Eye (tissue), 1 donor: ENCODE measurements around the gene SAFB.

Experiments used
- DNase-seq: peaks from one replicate; pipeline ENCODE4 v3.0.0-alpha.2; 2015

The SAFB gene

DNA sequence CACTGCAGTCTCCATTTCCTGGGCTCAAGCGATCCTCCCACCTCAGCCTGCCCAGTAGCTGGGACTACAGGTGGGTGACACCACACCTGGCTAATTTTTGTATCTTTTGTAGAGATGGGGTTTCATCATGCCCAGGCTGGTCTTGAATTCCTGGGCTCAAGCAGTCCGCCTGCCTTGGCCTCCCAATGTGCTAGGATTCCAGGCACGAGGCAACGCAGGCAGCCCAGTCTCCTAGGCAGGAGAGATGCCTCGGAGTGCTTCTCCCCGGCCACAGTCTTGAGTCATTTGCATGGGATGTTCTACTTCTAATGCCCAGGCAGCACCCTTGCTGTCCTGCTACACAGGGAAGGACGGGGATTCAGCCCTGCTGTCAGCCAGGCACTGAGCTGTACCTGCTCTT lies 48.7 kb downstream of the SAFB start:
- no peak for DNase-seq

DNA sequence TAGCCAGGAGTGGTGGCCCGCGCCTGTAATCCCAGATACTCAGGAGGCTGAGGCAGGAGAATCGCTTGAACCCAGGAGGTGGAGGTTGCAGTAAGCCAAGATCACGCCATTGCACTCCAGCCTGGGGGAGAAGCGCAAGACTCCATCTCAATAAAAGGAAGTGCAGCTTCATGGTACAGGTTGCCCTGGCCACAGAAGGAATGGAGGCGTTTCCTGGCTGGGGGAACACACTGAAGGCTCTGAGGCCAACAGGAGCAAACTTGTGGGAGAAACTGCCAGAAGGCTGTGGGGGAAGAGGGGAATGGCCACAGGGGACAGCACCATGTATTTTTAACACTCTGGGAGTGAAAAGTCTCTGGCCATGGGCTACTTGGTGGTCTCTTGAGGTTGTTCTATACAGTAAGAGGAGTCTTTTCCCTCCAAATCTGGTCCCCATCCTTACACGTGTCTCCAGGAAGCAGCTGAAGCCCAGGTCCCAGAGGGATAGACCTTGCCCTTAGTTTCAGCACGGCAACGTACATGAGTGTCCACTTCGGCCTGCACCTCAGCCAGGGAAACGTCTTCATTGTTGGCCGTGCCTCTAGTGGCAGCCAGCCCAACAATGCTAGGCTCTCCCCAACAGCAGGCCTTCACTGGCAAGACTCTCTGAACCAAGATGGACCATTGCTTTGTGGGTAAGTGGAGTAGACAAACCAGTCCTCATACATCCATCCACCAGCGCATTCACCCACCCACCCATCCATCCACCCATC lies 50.0 kb downstream of the SAFB start:
- no peak for DNase-seq

DNA sequence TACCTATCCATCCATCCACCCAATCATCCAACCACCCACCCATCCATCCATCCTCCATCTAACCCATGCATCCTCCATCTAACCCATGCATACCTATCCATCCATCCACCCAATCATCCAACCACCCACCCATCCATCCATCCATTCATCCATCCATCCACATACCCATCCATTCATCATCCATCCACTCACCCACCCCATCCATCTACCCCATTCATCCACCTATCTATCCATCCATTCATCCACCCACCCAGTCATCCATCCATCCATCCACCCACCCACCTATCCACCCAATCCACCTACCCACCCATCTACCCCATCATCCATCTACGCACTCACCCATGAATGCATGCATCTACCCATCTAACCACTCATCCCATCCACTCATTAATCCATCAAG lies 50.9 kb downstream of the SAFB start:
- no peak for DNase-seq

DNA sequence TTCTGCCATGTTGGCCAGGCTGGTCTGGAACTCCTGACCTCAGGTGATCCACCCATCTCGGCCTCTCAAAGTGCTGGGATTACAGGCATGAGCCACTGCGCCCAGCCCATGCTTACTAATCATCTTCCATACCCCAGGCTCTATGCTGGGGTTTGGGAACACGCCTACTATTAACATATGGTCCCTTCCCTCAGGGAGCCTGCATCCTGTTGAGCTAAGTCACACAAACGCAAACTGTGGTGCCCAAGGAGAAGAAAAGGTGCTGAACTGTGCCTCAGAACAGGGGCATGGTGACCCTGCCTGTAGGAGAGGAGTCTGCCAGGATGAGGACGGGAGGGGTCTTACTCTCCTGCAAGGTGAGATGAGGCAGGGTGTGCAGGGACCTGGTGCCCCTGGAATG lies 51.8 kb downstream of the SAFB start:
- no peak for DNase-seq

DNA sequence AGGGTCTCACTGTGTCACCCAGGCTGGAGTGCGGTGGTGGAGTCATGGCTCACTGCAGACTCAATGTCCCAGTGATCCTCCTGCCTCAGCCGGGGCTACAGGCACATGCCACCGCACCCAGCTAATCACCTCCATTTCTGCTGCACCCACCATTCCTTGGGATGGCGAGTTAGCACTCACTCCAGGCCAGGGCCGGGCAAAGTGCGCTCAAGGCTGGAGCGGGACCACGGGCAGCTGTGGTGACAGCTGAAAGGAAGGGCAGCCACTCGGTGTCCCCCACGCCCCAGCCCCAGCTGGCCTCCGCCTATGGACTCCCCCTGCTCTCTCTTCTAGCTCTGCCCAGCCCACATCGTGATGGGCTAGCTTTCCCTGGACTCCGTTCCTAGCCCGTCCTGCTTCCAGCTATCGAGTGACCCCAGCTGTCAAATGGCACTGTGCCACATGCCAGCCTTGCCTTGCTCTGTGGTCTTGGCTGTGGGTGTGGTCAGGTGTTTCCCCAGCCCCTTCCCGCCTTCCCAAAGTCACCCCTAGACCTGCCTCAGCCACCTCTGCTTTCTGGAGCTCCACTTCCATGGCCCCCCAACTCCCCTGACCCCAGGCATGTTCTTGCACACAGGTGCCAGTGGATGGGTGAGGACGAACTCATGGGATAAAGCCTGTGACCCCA lies 53.4 kb downstream of the SAFB start:
- DNase-seq = no peak

DNA sequence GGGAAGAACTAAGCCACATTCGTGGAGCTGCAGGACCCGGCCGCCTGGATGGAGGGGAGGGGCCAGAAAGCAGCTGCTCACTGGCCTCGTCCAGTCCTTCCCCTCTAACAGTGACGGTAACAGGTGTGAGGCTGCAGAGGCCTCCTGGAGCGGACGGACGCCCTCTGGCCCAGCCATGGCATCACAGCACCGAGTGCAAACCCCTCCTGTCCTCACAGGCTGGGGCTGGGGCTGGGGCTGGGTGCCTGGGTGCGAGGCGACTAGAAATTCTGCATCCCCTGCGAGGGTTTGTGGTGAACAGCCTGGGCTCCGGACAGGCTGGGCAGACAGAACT lies 53.9 kb downstream of the SAFB start:
- no peak for DNase-seq

DNA sequence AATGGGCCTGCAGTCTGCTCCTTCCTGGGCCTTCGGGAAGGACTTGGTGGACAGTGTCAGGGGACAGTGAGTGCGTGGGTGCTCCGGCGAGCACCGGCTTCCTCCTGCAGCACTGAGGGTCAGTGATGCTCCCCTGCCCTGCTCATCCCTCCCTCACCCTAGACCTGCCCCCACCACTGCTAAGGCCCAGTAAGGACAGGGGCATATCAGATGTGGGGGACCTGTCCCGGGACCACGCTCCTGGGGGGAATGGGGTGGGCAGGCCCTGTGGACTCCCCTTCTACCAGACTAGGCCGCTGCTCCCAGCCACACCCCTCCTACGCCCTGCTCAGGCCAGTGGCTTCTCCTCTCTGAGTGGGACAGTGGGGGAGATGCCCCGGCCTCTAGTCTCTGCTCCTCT lies 54.3 kb downstream of the SAFB start:
- no peak for DNase-seq

DNA sequence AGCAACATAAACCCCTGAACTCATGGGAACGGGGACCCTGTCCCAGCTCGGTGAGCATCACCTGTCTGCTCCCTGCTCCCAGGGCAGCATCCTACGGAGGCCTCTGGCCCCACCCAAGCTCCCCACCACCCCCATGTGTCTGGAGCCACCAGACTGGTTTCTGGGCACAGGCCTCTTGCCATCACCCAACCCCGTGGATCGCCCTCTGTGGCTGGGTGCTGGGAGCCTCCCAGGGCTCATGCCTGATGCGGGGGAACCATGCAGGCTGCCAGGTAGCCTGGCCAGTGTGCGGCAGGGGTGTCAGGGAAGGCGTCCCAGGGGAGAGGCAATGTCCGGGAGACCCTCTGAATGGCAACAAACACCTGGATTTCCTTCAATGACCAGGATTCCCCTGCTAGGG lies 54.7 kb downstream of the SAFB start:
- no peak for DNase-seq

DNA sequence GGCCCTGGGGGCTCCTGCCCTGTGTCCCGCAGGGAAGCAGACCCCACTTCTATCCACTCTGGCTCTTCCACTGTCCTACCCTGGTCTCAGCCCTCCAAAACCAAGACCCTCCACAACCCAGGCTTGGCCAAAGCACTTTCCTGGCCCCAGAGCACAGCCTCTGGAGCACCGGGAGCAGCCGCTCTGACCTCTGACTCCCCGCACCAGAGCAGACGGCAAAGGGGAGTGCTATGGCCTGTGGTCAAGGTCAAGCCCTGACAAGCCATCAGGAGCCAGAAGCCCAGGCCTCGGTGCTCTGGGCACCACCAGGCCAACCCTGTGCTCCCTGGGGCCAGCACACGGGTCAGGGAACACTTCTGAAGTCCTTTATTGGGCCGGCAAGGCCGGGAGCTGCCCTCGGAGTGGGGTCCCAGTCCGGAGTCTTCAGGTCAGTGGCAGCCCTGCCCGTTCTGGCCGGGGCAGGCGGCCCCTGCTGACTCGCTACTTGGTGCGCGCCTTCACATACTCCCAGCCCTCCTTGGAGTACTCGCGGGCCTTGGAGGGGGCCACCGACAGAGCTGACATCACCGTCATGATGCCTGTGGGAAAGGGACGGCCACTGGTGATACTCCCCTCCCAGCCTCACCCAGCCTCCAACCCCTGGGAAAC lies 55.3 kb downstream of the SAFB start:
- no peak for DNase-seq

DNA sequence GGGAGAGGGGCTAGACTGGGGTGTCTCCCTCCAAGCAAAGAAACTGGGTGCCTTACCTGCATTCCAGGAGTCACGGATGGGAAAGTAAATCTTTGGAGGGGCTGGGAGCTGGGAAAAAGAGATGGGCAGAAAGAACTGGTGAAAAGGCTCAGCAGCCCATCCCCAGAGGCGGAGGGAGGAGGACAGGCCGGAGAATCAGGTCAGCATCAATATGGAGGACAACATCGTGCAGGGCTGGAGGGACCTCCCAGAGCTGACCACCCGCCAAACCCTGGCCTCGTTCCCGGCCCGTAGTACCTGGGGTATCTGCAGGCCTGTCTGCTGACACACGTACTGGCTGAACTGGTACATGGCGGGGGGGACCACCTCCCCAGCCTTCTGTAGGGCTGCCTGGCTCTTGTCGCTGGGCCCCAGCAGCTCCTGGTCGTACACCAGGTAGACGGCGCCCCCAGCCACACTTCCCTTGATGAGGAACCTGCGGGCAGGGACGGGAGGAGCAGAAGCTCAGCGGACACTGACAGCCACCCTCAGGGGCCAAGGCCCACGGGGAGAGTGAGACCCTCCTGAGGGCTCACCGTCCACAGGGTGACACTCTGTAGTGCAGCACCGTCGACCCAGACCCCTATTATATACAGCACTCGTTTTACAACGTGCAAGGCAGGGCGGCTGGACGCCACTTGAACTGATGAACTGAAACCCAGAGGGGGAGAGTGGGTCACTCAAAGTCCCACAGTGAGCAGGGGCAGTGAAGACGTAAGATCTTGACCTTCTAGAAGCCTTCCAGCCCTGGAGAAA lies 56.6 kb downstream of the SAFB start:
- DNase-seq = no peak

DNA sequence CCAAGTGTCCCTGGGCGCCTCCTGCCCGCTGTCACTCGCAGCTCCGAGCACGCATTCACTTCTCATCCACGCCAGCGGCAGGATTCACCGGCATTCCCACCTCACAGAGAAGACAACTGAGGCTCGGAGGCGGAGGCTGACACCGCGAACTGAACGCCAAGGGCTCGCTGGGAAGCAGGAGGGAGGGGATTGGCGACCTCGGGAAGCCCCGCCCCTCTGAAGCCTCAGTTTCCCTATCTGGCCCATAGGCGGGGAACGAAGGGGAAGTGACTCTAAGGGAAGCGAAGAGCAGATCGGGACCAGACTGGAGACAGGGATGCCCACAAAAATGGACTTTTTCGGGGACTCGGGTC lies 57.2 kb downstream of the SAFB start:
- no peak for DNase-seq

DNA sequence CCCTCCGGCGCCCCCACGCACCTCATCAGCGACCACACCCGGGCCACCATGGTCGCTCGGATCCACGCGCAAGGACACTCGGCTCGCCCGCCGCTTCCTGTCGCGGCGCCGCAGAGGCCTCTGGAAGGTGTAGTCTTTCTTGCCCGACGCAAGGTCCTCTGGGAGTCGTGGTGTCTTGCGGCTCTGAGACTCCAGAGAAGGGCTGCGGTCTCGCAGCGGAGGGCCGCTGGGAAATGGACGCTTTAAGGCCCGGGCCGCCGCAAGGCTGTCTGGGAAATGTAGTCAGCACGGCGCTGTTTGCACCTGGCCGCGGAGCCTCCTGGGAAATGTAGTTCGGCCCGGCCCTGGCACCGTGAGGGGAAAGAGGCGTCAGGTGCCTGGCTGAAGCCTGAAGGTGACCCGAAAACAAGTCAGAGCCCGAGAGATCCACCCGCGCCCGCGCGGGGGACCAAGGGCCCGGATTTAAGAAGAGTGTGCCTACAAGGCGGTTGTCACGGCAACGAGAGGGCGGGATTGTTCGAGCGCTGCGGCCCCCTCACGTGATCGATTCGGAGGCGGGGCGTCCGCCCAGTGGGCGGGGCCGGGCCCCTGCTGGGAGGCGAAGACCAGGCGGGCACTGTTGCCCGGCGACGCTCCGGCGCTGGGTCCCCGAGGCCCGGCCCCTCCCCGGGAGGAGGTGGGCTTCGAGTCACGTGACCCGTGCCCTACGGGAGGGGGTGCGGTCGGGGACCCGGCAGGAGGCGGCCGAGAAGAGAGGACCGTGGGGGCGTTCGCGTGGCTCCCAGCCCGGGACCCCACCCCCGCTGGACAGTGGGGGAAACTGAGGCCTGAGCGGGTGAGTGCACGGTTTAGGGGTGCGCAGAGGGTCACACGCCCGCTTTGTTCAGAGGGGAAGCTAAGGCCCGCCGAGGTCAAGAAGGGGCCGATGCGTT lies 57.8 kb downstream of the SAFB start, which contains the start of the genes HSD11B1L and MICOS13:
Gene HSD11B1L (plus strand): TSS at position 591 of the 932 bp plus-strand sequence. CDS start 3,806 bp downstream, outside the sequence.
Gene MICOS13 (minus strand): TSS at position 80 of the 932 bp plus-strand sequence. CDS start 30 bp downstream, at position 50.
- DNase-seq = peak; percentile 100

DNA sequence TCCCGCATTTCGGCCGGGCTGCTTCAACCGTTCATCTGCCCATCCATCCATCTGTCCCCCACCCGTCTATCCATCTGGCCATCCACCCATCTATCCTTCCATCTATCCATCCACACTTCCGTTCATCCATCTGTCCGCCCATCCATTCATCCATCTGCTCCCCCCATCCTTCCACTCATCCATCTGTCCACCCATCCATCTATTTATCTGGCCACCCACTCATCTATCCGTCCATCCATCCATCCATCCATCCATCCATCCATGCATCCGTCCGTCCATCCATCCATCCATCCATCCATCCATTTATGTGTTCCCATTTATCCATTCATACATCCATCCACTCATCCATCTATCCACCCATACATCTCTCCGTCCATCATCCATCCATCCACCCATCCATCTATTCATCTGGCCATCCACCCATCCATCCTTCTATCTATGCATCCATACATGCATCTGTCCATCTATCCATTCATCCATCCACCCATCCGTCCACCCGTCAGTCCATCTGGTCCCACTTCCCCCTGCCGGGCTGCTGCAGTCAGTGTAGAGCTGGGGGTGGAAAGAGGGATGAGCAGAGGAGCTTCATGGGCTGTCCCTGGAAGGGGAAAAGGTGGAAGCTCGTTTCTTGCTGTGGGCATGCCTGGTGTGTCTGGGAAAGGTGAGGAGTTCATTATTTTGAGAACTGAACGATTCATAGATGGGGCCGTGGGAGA lies 58.7 kb downstream of the SAFB start:
- DNase-seq = no peak

DNA sequence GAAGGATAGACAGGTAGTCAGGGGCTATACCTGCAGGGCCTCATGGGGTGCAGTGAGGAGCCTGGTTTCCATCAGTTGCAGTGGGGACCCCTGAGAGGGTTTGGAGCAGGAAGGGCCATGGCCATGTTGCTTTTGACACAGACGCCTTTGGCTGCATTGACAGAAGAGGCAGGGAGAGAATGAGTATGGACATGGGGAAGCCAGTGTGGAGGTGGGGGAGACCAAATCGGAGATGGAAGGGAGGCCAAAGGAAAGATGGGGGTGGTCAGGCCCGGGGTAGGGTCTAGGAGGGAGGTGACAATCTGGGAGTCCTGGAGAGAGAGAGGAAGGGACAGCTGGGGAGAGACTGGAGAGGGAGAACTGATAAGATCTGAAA lies 59.2 kb downstream of the SAFB start:
- no peak for DNase-seq

DNA sequence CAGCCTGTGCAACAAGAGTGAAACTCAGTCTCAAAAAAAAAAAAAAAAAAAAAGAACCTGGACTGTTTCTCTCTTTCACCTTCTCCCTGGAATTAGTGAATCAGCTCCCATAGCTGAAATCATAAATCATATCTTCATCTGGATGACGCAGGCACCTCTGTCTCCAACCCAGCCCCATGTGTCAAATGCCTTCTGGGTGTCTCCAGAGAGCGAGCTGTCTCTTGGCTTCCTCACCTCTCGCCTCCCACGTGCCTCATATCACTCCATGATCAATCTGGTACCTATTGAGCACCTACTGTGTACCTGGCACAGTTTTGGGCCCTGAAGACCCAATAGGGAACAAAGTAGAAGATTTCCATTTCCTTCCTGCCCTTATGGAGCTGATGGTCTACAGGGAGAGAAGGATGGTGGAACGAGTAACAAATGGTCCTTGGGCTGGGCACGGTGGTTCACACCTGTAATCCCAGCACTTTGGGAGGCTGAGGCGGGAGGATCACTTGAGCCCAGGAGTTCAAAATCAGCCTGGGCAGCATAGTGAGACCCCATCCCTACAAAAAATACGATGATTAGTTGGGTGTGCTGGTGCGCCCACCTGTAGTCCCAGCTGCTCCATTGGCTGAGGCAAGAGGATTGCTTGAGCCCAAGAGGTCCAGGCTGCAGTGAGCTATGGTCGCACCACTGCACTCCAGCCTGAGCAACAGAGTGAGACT lies 60.4 kb downstream of the SAFB start:
- no peak for DNase-seq

DNA sequence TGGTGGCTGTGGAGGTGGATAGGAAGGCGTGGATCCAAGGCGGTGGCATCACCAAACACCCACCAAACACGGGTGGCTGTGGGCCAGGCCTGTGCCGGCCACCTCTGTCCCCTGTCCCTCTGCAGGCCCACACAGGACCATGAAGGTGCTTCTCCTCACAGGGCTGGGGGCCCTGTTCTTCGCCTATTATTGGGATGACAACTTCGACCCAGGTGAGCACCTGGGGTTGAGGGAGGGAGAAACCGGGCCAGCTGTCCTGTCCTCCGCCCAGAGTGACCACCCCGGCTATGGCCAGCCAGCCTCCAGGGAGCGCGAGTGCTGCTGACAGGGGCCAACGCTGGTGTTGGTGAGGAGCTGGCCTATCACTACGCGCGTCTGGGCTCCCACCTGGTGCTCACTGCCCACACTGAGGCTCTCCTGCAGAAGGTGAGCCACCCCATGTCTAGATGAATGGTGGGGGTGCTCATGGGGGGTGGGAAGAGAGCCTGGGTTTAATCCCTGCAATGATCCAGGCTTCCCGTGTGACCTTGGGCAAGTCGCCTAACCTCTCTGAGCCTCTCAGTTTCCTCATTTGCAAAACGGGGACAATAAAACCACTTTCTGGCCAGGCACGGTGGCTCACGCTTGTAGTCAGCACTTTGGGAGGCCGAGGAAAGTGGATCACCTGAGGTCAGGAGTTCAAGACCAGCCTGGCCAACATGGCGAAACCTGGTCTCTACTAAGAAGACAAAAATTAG lies 62.0 kb downstream of the SAFB start:
- DNase-seq = no peak

DNA sequence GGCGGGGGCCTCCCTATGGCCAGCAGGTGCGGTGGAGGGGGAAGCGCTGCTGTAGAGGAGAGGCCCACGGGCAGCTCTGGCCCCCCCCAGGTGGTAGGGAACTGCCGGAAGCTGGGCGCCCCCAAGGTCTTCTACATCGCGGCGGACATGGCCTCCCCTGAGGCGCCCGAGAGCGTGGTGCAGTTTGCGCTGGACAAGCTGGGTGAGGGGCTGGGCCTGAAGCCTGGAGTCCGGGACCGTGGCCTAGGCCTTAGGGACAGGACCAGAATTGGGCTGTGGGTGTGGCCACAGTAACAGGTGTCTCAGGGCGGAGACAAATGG lies 63.4 kb downstream of the SAFB start:
- DNase-seq = no peak

DNA sequence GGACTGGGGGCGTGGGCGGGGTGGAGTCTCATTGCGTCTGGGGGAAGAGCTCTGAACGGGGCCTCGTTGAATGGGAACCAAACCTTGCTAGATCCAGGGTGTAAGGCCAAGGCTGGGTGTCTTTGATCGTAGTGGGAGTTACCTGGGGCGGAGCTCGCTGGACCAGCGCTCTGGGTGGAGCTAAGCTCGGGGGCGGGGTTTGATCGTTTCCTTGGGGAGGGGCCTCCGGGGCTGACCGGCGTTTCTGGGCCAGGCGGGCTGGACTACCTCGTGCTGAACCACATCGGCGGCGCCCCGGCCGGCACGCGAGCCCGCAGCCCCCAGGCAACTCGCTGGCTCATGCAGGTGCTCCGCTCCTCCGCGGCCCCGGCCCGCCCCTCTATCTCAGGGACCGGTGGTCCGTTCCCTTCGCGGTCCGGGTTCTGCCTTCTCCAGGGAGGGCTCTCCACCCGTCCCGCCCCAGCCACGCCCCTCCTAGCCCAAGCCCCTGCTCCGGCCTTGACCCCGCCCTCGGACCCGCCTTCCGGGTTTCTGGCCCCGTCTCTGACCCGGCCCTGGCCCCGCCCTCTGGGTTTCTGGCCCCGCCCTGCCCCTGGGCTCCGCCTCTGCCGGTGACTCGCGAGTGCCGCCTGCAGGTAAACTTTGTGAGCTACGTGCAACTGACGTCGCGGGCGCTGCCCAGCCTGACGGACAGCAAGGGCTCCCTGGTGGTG lies 63.9 kb downstream of the SAFB start:
- DNase-seq = peak; percentile 98

DNA sequence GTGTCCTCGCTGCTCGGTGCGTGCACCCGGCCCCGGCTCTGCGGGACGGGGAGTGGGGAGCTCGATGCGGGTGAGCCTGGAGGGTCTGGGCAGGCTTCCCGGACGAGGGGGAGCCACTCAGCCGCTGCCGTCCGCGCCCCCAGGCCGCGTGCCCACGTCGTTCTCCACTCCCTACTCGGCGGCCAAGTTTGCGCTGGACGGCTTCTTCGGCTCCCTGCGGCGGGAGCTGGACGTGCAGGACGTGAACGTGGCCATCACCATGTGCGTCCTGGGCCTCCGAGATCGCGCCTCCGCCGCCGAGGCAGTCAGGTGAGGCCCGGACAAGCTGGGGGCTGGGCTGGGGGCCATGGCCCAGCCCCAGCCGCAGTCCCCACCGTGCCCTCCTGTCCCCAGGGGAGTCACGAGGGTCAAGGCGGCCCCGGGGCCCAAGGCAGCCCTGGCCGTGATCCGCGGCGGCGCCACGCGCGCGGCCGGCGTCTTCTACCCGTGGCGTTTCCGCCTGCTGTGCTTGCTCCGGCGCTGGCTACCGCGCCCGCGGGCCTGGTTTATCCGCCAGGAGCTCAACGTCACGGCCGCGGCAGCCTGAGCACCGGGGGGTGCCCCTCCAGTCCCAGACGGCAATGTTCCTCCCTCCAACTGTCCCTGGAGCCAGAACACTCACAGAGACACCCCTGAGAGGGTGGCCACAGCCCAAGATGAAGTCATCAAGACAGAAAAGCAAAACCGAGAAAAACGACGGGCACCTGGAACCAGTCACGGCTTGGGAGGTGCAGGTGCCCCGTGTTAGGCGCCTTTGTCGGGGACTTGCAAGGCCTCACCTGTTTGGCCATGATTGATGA lies 64.7 kb downstream of the SAFB start:
- no peak for DNase-seq
